MCF 10A (cell line): ENCODE results near the gene COA8. TPM values are rescaled to one million over a fixed set of nuclear protein-coding genes. Genes with fewer than 3 reads are reported as not detected.
"Not testable (repeated sequence)": the region's sequence is repeated elsewhere in the genome, so short reads cannot be mapped to it uniquely, and the experiment has no call there.

ENCODE experiments used
- BruUV-seq: library from RNA; stranded (reverse); fragments of 400-500 nt; replicated peaks from 2 replicates; lab custom pipeline; 2021; lab: Mats Ljungman, UMichigan
- CTCF ChIA-PET: fragments of 300-600 bp; sonication (Branson Sonifier 250); formaldehyde crosslinking; extraction: SDS; loops from one replicate; lab custom pipeline; 2021; ENCODE audit warnings: antibody characterized with exemption, inconsistent platforms; lab: Yijun Ruan, JAX
- POLR2A ChIA-PET: fragments of 300-600, 350-650 bp; sonication (Branson Sonifier 250); formaldehyde crosslinking; extraction: SDS; loops from one replicate; lab custom pipeline; 2020; ENCODE audit warnings: antibody characterized with exemption, inconsistent platforms; lab: Yijun Ruan, JAX
- DNase-seq: peaks from one replicate; pipeline ENCODE4 v3.0.0-alpha.2; 2018; ENCODE audit not compliant: unreplicated experiment
- H3K27ac Mint-ChIP-seq: one replicate; pipeline ENCODE4 v1.8.0; 2022; ENCODE audit warnings: mild to moderate bottlenecking, low read depth, mixed read lengths; ENCODE audit not compliant: unreplicated experiment
- H3K27me3 Mint-ChIP-seq: one replicate; pipeline ENCODE4 v1.8.0; 2022; ENCODE audit warnings: mixed read lengths; ENCODE audit not compliant: insufficient read depth, unreplicated experiment
- H3K36me3 Mint-ChIP-seq: one replicate; pipeline ENCODE4 v1.8.0; 2022; ENCODE audit warnings: mild to moderate bottlenecking, moderate library complexity, mixed read lengths; ENCODE audit not compliant: insufficient read depth, unreplicated experiment
- H3K4me1 Mint-ChIP-seq: one replicate; pipeline ENCODE4 v1.8.0; 2022; ENCODE audit warnings: mixed read lengths; ENCODE audit not compliant: insufficient read depth, unreplicated experiment
- H3K4me3 Mint-ChIP-seq: one replicate; pipeline ENCODE4 v1.8.0; 2022; ENCODE audit warnings: mild to moderate bottlenecking, moderate library complexity, mixed read lengths; ENCODE audit not compliant: unreplicated experiment
- H3K9me3 Mint-ChIP-seq: one replicate; pipeline ENCODE4 v1.8.0; 2022; ENCODE audit warnings: mixed read lengths; ENCODE audit not compliant: unreplicated experiment
- CTCF ChIP-seq: fragments of 200-600 bp; IDR thresholded peaks from one replicate; pipeline ENCODE4 v1.8.0; 2022; ENCODE audit warnings: antibody characterized with exemption, mild to moderate bottlenecking; ENCODE audit not compliant: unreplicated experiment
- intact Hi-C: fragments of 100-400 bp; cut with micrococcal nuclease; formaldehyde crosslinking; loops from 2 replicates; pipeline ENCODE4 v1.14.1; 2022
- total RNA-seq: library from RNA; stranded (reverse); gene quantifications from 2 replicates; pipeline ENCODE4 v1.2.3, GENCODE V29; 2022

The COA8 gene
- total RNA-seq, 1 experiment from 2014 or later: 68.9 TPM

GRCh38 chr14:103606963-103607668 lies 44.4 kb downstream of the COA8 start:
- peak; percentile 44 for DNase-seq
- H3K9me3 Mint-ChIP-seq: peaks cover 11% of the 10 kb centered on the region
- no peak for TF ChIP-seq CTCF
- no peak overlapping the region for H3K4me3 Mint-ChIP-seq
- H3K27ac Mint-ChIP-seq: no peak overlapping the region
- H3K4me1 Mint-ChIP-seq: peaks cover 5% of the 10 kb centered on the region
- CTCF ChIA-PET: no interaction called here
- no TSS peak for BruUV-seq
- intact Hi-C loops: no loop called here
- no peaks in the 10 kb centered on the region for H3K27me3 Mint-ChIP-seq
- H3K36me3 Mint-ChIP-seq: peaks cover 5% of the 10 kb centered on the region
- POLR2A ChIA-PET: interaction anchor here (1.3 kb wide), 1 partner anchor 23 kb away, joined by 3 read pairs; the partner anchor contains the start of gene KLC1

- no peak for DNase-seq
- intact Hi-C loops: no loop called here
- Mint-ChIP-seq H3K4me1 (peaks cover 5% of the 10 kb centered on the region), H3K9me3 (peaks cover 11% of the 10 kb centered on the region), H3K27ac (no peak overlapping the region), H3K36me3 (peaks cover 5% of the 10 kb centered on the region), H3K27me3 (no peaks in the 10 kb centered on the region), H3K4me3 (no peak overlapping the region)
- no peak for TF ChIP-seq CTCF
- CTCF ChIA-PET: no interaction called here
- no TSS peak for BruUV-seq
- POLR2A ChIA-PET: interaction anchor here (1.3 kb wide), 1 partner anchor 22 kb away, joined by 3 read pairs; the partner anchor contains the start of gene KLC1
Measured at GRCh38 chr14:103607822-103608221, 45.1 kb downstream of the COA8 start.

GRCh38 chr14:103609081-103609480 lies 46.3 kb downstream of the COA8 start:
- H3K27ac Mint-ChIP-seq, H3K4me3 Mint-ChIP-seq, DNase-seq, BruUV-seq, H3K4me1 Mint-ChIP-seq, H3K36me3 Mint-ChIP-seq, intact Hi-C loops, H3K27me3 Mint-ChIP-seq: not testable (repeated sequence)
- POLR2A ChIA-PET: interaction anchor here (0.6 kb wide), 1 partner anchor 104 kb away, joined by 3 read pairs; no protein-coding TSS in a partner anchor
- H3K9me3 Mint-ChIP-seq: peaks cover 11% of the 10 kb centered on the region
- CTCF ChIA-PET: interaction anchor here (0.6 kb wide), 1 partner anchor 110 kb away, joined by 3 read pairs; no protein-coding TSS in a partner anchor

- CTCF ChIA-PET: no interaction called here
Measured at GRCh38 chr14:103611215-103611614, 48.5 kb downstream of the COA8 start.

More at GRCh38 chr14:103611215-103611614, 48.5 kb downstream of the COA8 start:
- no peak for TF ChIP-seq CTCF
- no peak overlapping the region for H3K27ac Mint-ChIP-seq
- H3K36me3 Mint-ChIP-seq: peaks cover 5% of the 10 kb centered on the region
- intact Hi-C loops: no loop called here
- BruUV-seq: no TSS peak
- H3K27me3 Mint-ChIP-seq: no peaks in the 10 kb centered on the region
- no peak overlapping the region for H3K4me3 Mint-ChIP-seq
- H3K4me1 Mint-ChIP-seq: peaks cover 5% of the 10 kb centered on the region
- H3K9me3 Mint-ChIP-seq: peaks cover 11% of the 10 kb centered on the region
- POLR2A ChIA-PET: interaction anchor here (0.6 kb wide), 1 partner anchor 11 kb away, joined by 3 read pairs; no protein-coding TSS in a partner anchor
- no peak for DNase-seq
